WTC11 (cell line): ENCODE results near the gene BOD1L1.

ENCODE experiments used
- CTCF ChIP-seq: fragments of 200-600 bp; IDR thresholded peaks from 2 replicates; pipeline ENCODE4 v1.8.0; 2022; ENCODE audit warnings: antibody characterized with exemption
- E2F4 ChIP-seq: sonication (generic); formaldehyde crosslinking; IDR thresholded peaks from 2 replicates; pipeline ENCODE4 v1.8.1; 2022; ENCODE audit warnings: low read depth, mild to moderate bottlenecking, moderate library complexity, missing genetic modification reagents, borderline replicate concordance
- ELF4 ChIP-seq: sonication (generic); formaldehyde crosslinking; IDR thresholded peaks from 2 replicates; pipeline ENCODE4 v1.8.1; 2022; ENCODE audit warnings: low read depth, mild to moderate bottlenecking, moderate library complexity, missing genetic modification reagents
- KAT7 ChIP-seq: sonication (generic); formaldehyde crosslinking; IDR thresholded peaks from 2 replicates; pipeline ENCODE4 v1.8.1; 2023; ENCODE audit warnings: missing genetic modification reagents, mild to moderate bottlenecking, borderline replicate concordance
- NFE2L1 ChIP-seq: sonication (generic); formaldehyde crosslinking; IDR thresholded peaks from 2 replicates; pipeline ENCODE4 v1.8.1; 2023; ENCODE audit warnings: missing genetic modification reagents
- NR3C1 ChIP-seq: sonication (generic); formaldehyde crosslinking; conservative IDR thresholded peaks from 2 replicates; pipeline ENCODE4 v1.8.1; 2023; ENCODE audit warnings: low read depth, mild to moderate bottlenecking, missing genetic modification reagents
- PRRX2 ChIP-seq: fragments of 250-450 bp; sonication (Bioruptor Pico); IDR thresholded peaks from 2 replicates; pipeline ENCODE4 v1.8.0; 2021; ENCODE audit warnings: mild to moderate bottlenecking
- SP1 ChIP-seq: sonication (generic); formaldehyde crosslinking; conservative IDR thresholded peaks from 2 replicates; pipeline ENCODE4 v1.8.1; 2022; ENCODE audit warnings: missing genetic modification reagents
- TF ChIP-seq, protein P1 (sequence below): sonication (generic); formaldehyde crosslinking; IDR thresholded peaks from 2 replicates; pipeline ENCODE4 v1.8.1; 2022; ENCODE audit warnings: low read depth, missing genetic modification reagents, borderline replicate concordance
- TF ChIP-seq, protein P2 (sequence below): sonication (generic); formaldehyde crosslinking; IDR thresholded peaks from 2 replicates; pipeline ENCODE4 v1.8.0; 2022; ENCODE audit warnings: mild to moderate bottlenecking, missing genetic modification reagents
- TF ChIP-seq, protein P3 (sequence below): fragments of 250-450 bp; sonication (Bioruptor Pico); IDR thresholded peaks from 2 replicates; pipeline ENCODE4 v2.1.2; 2022; ENCODE audit warnings: mild to moderate bottlenecking, moderate library complexity

- TF ChIP-seq, protein P1, sequence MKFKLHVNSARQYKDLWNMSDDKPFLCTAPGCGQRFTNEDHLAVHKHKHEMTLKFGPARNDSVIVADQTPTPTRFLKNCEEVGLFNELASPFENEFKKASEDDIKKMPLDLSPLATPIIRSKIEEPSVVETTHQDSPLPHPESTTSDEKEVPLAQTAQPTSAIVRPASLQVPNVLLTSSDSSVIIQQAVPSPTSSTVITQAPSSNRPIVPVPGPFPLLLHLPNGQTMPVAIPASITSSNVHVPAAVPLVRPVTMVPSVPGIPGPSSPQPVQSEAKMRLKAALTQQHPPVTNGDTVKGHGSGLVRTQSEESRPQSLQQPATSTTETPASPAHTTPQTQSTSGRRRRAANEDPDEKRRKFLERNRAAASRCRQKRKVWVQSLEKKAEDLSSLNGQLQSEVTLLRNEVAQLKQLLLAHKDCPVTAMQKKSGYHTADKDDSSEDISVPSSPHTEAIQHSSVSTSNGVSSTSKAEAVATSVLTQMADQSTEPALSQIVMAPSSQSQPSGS, result no peak
- no peak for TF ChIP-seq PRRX2
- no peak for TF ChIP-seq CTCF
- no peak for TF ChIP-seq ELF4 (CRISPR knock-in tag)
- no peak for TF ChIP-seq SP1 (CRISPR knock-in tag)
- TF ChIP-seq, protein P2, sequence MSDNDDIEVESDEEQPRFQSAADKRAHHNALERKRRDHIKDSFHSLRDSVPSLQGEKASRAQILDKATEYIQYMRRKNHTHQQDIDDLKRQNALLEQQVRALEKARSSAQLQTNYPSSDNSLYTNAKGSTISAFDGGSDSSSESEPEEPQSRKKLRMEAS (CRISPR knock-in tag), result no peak
- TF ChIP-seq, protein P3, sequence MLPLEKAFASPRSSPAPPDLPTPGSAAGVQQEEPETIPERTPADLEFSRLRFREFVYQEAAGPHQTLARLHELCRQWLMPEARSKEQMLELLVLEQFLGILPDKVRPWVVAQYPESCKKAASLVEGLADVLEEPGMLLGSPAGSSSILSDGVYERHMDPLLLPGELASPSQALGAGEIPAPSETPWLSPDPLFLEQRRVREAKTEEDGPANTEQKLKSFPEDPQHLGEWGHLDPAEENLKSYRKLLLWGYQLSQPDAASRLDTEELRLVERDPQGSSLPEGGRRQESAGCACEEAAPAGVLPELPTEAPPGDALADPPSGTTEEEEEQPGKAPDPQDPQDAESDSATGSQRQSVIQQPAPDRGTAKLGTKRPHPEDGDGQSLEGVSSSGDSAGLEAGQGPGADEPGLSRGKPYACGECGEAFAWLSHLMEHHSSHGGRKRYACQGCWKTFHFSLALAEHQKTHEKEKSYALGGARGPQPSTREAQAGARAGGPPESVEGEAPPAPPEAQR (CRISPR knock-in tag), result no peak
- TF ChIP-seq E2F4, result no peak
- no peak for TF ChIP-seq NR3C1 (CRISPR knock-in tag)
- TF ChIP-seq NFE2L1 (CRISPR knock-in tag), result no peak
- no peak for TF ChIP-seq KAT7 (CRISPR knock-in tag)
Measured at GRCh38 chr4:13647031-13647430, 19.5 kb upstream of the BOD1L1 start.
